Endodermal cell (in vitro differentiated cells): ENCODE data around the gene EIF2S3. TPM values are rescaled to one million over a fixed set of nuclear protein-coding genes. Genes with fewer than 3 reads are reported as not detected.

Experiments
- DNase-seq: peaks from one replicate; pipeline ENCODE4 v3.0.0-alpha.2; 2017
- H3K27ac ChIP-seq: 2 replicates; pipeline ENCODE4 v1.5.1; 2013; ENCODE audit warnings: mild to moderate bottlenecking, low read depth, low read length, moderate library complexity
- H3K27me3 ChIP-seq: 2 replicates; pipeline ENCODE4 v1.6.1; 2013; ENCODE audit warnings: mild to moderate bottlenecking, low read length, moderate library complexity; ENCODE audit not compliant: insufficient read depth, control insufficient read depth, poor library complexity, severe bottlenecking
- H3K36me3 ChIP-seq: 2 replicates; pipeline ENCODE4 v1.7.0; 2013; ENCODE audit warnings: mild to moderate bottlenecking, low read length, moderate library complexity; ENCODE audit not compliant: control insufficient read depth, insufficient read depth
- H3K4me1 ChIP-seq: one replicate; pipeline ENCODE4 v1.7.0; 2013; ENCODE audit warnings: low read length; ENCODE audit not compliant: control insufficient read depth, insufficient read depth
- H3K4me3 ChIP-seq: 2 replicates; pipeline ENCODE4 v1.5.1; 2013; ENCODE audit warnings: mild to moderate bottlenecking, low read length, moderate library complexity
- H3K9ac ChIP-seq: 2 replicates; pipeline ENCODE4 v1.6.1; 2013; ENCODE audit warnings: mild to moderate bottlenecking, low read length, moderate library complexity; ENCODE audit not compliant: poor library complexity, severe bottlenecking; ENCODE audit errors: extremely low read depth
- H3K9me3 ChIP-seq: 2 replicates; pipeline ENCODE4 v1.6.1; 2013; ENCODE audit warnings: mild to moderate bottlenecking, low read length, moderate library complexity; ENCODE audit not compliant: control insufficient read depth
- H3K27ac Mint-ChIP-seq: 2 replicates; pipeline ENCODE4 v1.8.0; 2020; ENCODE audit warnings: mixed read lengths
- H3K27me3 Mint-ChIP-seq: 2 replicates; pipeline ENCODE4 v1.8.0; 2021; ENCODE audit warnings: mild to moderate bottlenecking, mixed read lengths; ENCODE audit not compliant: insufficient read depth
- H3K36me3 Mint-ChIP-seq: 2 replicates; pipeline ENCODE4 v1.8.0; 2020; ENCODE audit warnings: low read depth, mixed read lengths
- H3K4me1 Mint-ChIP-seq: 2 replicates; pipeline ENCODE4 v1.8.0; 2020; ENCODE audit warnings: mixed read lengths
- H3K4me3 Mint-ChIP-seq: 2 replicates; pipeline ENCODE4 v1.8.0; 2020; ENCODE audit warnings: mild to moderate bottlenecking, moderate library complexity, mixed read lengths
- H3K9me3 Mint-ChIP-seq: 2 replicates; pipeline ENCODE4 v1.8.0; 2020; ENCODE audit warnings: mild to moderate bottlenecking, mixed read lengths
- CTCF ChIP-seq: fragments of 200-600 bp; sonication (generic); conservative IDR thresholded peaks from 2 replicates; pipeline ENCODE4 v1.5.0; 2021; ENCODE audit warnings: antibody characterized with exemption, mild to moderate bottlenecking
- WGBS, 2 experiments: methylation state at CpG; one replicate each; pipeline versions ENCODE4 v1.1.5 to v1.1.7; 2013; ENCODE audit warnings: missing lambda C conversion rate in 2 of 2, mixed read lengths in 1 of 2; ENCODE audit not compliant: insufficient coverage in 1 of 2, insufficient read length in 1 of 2; 5-methylcytosine and 5-hydroxymethylcytosine counted together
- total RNA-seq, 2 donors: library from RNA; stranded (reverse); fragmentation: NEBNext Ultra II Directional in 1 of 2; extraction: Animal tissue kit (Norgen Biotek cat#: 25700) in 1 of 2; gene quantifications; 2 replicates in 1 of 2; 3 replicates in 1 of 2; pipeline ENCODE4 v1.2.1, GENCODE V29; 2021

EIF2S3 gene
- total RNA-seq, 2 donors from 2014 or later, result 209 to 458 TPM

GRCh38 chrX:24020306-24020876 lies 34.4 kb upstream of the EIF2S3 start:
- Mint-ChIP-seq H3K4me3 (no peak overlapping the region), H3K4me1 (no peaks in the 10 kb centered on the region), H3K27me3 (no peaks in the 10 kb centered on the region), H3K27ac (no peak overlapping the region), H3K9me3 (no peaks in the 10 kb centered on the region), H3K36me3 (peaks cover 17% of the 10 kb centered on the region)
- Histone ChIP-seq H3K27ac (no peak overlapping the region), H3K27me3 (no peaks in the 10 kb centered on the region), H3K4me3 (no peak overlapping the region), H3K9ac (no peak overlapping the region), H3K4me1 (no peaks in the 10 kb centered on the region), H3K9me3 (no peaks in the 10 kb centered on the region), H3K36me3 (no peaks in the 10 kb centered on the region)
- no peak for DNase-seq
- no peak for TF ChIP-seq CTCF
- 86% methylated on average over 1 of the region's 3 CpGs; no CpG with 5 or more reads in 1 of the 2 experiments for WGBS, 2 experiments

DNA sequence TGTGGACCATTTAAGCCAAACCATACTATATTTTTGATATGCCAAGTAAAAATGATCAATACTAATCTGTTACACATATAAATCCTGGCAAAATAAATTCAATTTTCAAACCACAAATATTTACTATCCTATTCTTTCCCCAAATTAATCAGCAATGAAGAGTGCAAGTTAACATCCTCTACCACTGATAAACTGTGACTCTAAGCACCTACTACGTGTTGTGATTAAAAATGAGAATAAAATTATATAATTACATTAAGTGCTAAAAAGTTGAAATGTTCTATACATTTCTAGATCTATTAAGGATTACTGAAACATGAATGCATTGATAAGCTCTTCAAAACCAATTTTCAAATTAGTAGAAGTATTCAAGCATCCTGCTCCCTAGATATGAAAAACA lies 31.2 kb upstream of the EIF2S3 start:
- no peaks in the 10 kb centered on the region for H3K9me3 ChIP-seq
- Mint-ChIP-seq H3K36me3 (peaks cover 8% of the 10 kb centered on the region), H3K27me3 (peaks cover 1% of the 10 kb centered on the region), H3K9me3 (no peaks in the 10 kb centered on the region), H3K27ac (peak overlapping the region; percentile 49), H3K4me1 (peaks cover 5% of the 10 kb centered on the region), H3K4me3 (peak overlapping the region; percentile 81)
- H3K27me3 ChIP-seq, result no peaks in the 10 kb centered on the region
- no peak for TF ChIP-seq CTCF
- H3K4me1 ChIP-seq, result no peaks in the 10 kb centered on the region
- no CpG with 5 or more reads among the region's 1 CpG for WGBS, 2 experiments
- no peak overlapping the region for H3K27ac ChIP-seq
- no peaks in the 10 kb centered on the region for H3K36me3 ChIP-seq
- peak overlapping the region; percentile 92 for H3K4me3 ChIP-seq
- no peak for DNase-seq
- H3K9ac ChIP-seq, result peak overlapping the region; percentile 78

GRCh38 chrX:24023972-24024669 lies 30.6 kb upstream of the EIF2S3 start:
- Mint-ChIP-seq H3K36me3 (peaks cover 8% of the 10 kb centered on the region), H3K4me1 (peaks cover 5% of the 10 kb centered on the region), H3K27me3 (peaks cover 6% of the 10 kb centered on the region), H3K4me3 (peak overlapping the region; percentile 81), H3K27ac (peak overlapping the region; percentile 69), H3K9me3 (no peaks in the 10 kb centered on the region)
- peak overlapping the region; percentile 78 for H3K9ac ChIP-seq
- H3K36me3 ChIP-seq, result no peaks in the 10 kb centered on the region
- WGBS, 2 experiments, result 5% methylated on average over 14 of the region's 19 CpGs; no CpG with 5 or more reads in 1 of the 2 experiments
- no peaks in the 10 kb centered on the region for H3K4me1 ChIP-seq
- no peaks in the 10 kb centered on the region for H3K9me3 ChIP-seq
- no peak for DNase-seq
- peak overlapping the region; percentile 76 for H3K27ac ChIP-seq
- peak overlapping the region; percentile 92 for H3K4me3 ChIP-seq
- TF ChIP-seq CTCF, result no peak
- no peaks in the 10 kb centered on the region for H3K27me3 ChIP-seq
